KG1 (cell line): ENCODE measurements around the gene JAGN1.
"Not testable (repeated sequence)": the region's sequence is repeated elsewhere in the genome, so short reads cannot be mapped to it uniquely, and the experiment has no call there.

Experiments used
- DNase-seq: peaks from one replicate; lab custom pipeline; 2025; lab: John Stamatoyannopoulos, UW

The JAGN1 gene

GRCh38 chr3:9867106-9867505 is 23.3 kb upstream of the JAGN1 start:
- DNase-seq = no peak

GRCh38 chr3:9869955-9870354 is 20.5 kb upstream of the JAGN1 start:
- no peak for DNase-seq

- no peak for DNase-seq
Observed at GRCh38 chr3:9870978-9871377, 19.4 kb upstream of the JAGN1 start.

GRCh38 chr3:9872067-9872466 is 18.3 kb upstream of the JAGN1 start:
- not testable (repeated sequence) for DNase-seq

- no peak for DNase-seq
Observed at GRCh38 chr3:9875448-9875847, 15.0 kb upstream of the JAGN1 start.

- DNase-seq = not testable (repeated sequence)
Observed at GRCh38 chr3:9876255-9876654, 14.2 kb upstream of the JAGN1 start.

GRCh38 chr3:9876991-9877390 is 13.4 kb upstream of the JAGN1 start:
- no peak for DNase-seq

- no peak for DNase-seq
Observed at GRCh38 chr3:9878700-9879099, 11.7 kb upstream of the JAGN1 start.

GRCh38 chr3:9879830-9880549 is 10.4 kb upstream of the JAGN1 start, which contains the start of gene CIDEC:
Gene CIDEC, minus strand, starts transcription at chr3:9880253. Its CDS starts 1,767 bp downstream, at chr3:9878486.
- DNase-seq = no peak

GRCh38 chr3:9881441-9881840 is 9.0 kb upstream of the JAGN1 start:
- no peak for DNase-seq

- DNase-seq = no peak
Observed at GRCh38 chr3:9883706-9884554, 6.5 kb upstream of the JAGN1 start.

GRCh38 chr3:9884555-9885165 is 5.8 kb upstream of the JAGN1 start:
- no peak for DNase-seq

GRCh38 chr3:9886328-9886727 is 4.1 kb upstream of the JAGN1 start:
- no peak for DNase-seq

GRCh38 chr3:9887480-9887879 is 2.9 kb upstream of the JAGN1 start:
- DNase-seq = no peak

- no peak for DNase-seq
Observed at GRCh38 chr3:9888540-9888939, 1.9 kb upstream of the JAGN1 start.

- no peak for DNase-seq
Observed at GRCh38 chr3:9889405-9889804, 1.0 kb upstream of the JAGN1 start.

GRCh38 chr3:9891072-9891622 is 737 bp downstream of the JAGN1 start:
- DNase-seq = no peak

- no peak for DNase-seq
Observed at GRCh38 chr3:9893739-9894138, 3.3 kb downstream of the JAGN1 start.

GRCh38 chr3:9895715-9896114 is 5.3 kb downstream of the JAGN1 start:
- DNase-seq = not testable (repeated sequence)

GRCh38 chr3:9896755-9897407 is 6.5 kb downstream of the JAGN1 start:
- not testable (repeated sequence) for DNase-seq

- no peak for DNase-seq
Observed at GRCh38 chr3:9897408-9898372, 7.3 kb downstream of the JAGN1 start.
